Amniotic stem cell (primary cell): Measurements from ENCODE around the gene BTBD7.
"Not testable (repeated sequence)": the region's sequence is repeated elsewhere in the genome, so short reads cannot be mapped to it uniquely, and the experiment has no call there.

ENCODE experiments used
- DNase-seq: peaks from one replicate; lab custom pipeline; 2025; lab: John Stamatoyannopoulos, UW

BTBD7 gene

DNA sequence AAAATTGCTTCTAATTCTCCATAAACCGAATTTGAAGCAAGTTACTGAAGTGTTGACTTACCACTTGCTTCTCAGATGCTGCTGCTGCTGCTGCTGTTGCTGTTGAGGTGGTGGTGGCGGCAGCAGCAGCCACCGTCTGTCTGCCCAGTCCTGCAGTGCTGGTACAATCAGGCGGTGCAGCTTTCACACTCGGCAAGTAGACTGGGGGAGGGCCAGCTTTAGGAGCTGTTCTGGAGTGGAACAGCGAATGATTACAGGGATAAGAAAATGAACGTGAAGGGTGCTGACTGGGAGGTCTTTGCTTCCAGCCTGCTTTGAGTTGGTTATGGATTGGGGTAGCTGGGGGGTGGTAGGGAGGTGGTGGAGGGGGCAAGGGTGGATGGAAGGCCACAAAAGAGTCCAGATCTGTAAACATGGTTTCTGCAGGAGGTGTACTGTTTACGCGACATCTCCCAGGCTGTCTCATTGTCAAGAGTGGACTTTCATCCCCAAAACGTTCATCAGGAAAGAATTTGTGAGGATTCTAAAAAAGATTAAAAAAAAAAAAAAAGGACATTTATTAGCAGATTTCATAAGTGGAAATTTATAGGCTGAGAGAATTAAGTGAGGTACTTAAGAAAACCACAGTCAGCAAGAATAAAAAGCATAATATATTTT lies 86.9 kb downstream of the BTBD7 start:
- DNase-seq = no peak

DNA sequence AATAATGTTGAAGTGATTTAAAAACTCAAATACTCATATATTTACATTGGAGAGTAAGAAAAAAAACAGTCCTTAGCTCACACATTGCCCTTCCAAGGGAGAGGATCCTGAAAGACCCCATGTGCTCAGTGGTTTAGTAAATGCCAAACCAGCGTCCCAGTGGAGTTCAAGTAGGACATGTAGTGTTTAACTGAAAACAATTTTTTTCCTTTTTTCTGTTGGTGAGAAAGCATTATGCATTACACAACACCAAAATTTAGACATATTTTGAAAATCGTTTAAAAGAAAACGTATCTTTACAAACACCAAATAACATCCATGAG lies 92.2 kb downstream of the BTBD7 start:
- no peak for DNase-seq

GRCh38 chr14:93239869-93240677 lies 92.8 kb downstream of the BTBD7 start:
- DNase-seq = peak; percentile 50

GRCh38 chr14:93234798-93235197 lies 98.0 kb downstream of the BTBD7 start:
- DNase-seq = no peak

DNA sequence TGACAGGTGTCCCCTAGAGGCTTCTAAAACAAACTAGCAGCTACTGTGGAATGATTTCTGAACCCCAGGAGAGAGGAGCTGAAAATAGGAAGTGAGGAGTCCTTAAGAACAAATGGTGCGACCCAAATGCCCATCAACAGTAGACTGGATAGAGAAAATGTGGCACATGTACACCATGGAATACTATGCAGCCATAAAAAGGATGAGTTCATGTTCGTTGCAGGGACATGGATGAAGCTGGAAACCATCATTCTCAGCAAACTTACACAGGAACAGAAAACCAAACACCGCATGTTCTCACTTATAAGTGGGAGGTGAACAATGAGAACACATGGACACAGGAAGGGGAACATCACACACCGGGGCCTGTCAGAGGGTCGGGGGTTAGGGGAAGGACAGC lies 99.8 kb downstream of the BTBD7 start:
- DNase-seq = not testable (repeated sequence)

- no peak for DNase-seq
Observed at GRCh38 chr14:93232159-93232558, 100.7 kb downstream of the BTBD7 start.

- no peak for DNase-seq
Observed at GRCh38 chr14:93231129-93231979, 101.5 kb downstream of the BTBD7 start.

DNA sequence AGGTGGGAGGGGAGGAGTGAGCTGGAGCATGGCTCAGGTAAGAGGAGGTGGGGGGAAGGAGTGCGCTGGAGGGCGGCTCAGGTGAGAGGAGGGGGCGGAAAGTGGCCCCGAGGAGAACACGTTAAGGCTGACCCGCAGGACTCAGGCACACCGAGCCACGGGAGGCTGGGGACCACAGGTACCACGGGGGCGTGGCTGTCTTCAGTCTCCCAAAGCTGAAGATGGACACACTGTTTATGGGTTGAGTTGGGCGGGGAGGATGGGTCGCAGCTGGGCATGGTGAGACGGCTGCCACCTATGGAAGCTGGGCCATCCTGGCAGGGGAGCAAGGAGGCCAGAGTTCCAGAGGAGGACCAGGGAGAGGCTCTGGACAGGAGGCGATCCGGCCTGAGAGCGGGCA lies 102.3 kb downstream of the BTBD7 start:
- DNase-seq = no peak

GRCh38 chr14:93228550-93228949 lies 104.3 kb downstream of the BTBD7 start:
- no peak for DNase-seq

GRCh38 chr14:93223565-93223964 lies 109.3 kb downstream of the BTBD7 start:
- no peak for DNase-seq

GRCh38 chr14:93220509-93220908 lies 112.3 kb downstream of the BTBD7 start:
- no peak for DNase-seq

DNA sequence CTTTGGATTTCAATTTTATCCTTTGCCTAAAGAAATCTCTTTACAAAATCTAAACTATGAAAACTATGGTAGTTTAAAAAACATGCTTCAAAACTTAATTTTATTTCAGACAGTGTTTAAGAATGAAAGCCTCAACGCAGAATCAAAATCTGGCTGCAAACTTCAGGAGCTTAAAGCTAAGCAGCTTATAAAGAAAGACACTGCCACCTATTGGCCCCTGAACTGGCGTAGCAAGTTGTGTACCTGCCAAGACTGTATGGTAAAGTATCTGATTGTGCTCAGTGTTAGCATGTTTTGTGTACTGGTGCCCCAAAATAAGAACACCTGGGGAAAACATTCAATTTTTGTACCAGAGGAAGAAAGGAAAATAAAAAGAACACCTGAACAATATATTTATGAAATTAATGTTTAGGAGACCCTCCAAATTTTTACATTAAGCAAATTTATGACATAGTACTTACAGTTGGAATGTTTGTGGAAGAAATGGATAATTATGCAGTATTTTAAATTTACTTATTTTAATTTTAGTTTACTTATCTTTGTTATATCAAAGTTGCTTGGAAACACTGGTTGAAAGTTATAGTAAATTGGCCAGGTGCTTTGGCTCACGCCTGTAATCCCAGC lies 113.6 kb downstream of the BTBD7 start:
- peak; percentile 31 for DNase-seq

DNA sequence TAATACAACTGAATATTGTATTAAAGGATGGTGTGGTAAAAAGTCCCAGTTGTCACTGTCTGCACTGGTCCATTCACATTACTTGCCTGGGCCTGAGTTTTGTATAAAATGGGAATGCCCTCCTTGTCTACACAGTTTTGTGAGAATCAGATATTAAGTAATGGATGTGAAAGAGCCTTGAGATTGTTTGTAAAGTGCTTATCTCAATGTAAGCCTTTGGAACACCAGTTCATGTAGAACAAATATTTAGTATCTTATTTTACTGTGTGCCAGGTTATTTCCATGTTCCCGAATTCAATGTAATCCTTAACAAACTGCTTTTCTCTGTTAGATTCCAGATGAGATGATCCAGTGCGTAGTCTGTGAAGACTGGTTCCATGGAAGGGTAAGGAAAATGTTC lies 118.2 kb downstream of the BTBD7 start:
- no peak for DNase-seq

- no peak for DNase-seq
Observed at GRCh38 chr14:93212432-93212831, 120.4 kb downstream of the BTBD7 start.

DNA sequence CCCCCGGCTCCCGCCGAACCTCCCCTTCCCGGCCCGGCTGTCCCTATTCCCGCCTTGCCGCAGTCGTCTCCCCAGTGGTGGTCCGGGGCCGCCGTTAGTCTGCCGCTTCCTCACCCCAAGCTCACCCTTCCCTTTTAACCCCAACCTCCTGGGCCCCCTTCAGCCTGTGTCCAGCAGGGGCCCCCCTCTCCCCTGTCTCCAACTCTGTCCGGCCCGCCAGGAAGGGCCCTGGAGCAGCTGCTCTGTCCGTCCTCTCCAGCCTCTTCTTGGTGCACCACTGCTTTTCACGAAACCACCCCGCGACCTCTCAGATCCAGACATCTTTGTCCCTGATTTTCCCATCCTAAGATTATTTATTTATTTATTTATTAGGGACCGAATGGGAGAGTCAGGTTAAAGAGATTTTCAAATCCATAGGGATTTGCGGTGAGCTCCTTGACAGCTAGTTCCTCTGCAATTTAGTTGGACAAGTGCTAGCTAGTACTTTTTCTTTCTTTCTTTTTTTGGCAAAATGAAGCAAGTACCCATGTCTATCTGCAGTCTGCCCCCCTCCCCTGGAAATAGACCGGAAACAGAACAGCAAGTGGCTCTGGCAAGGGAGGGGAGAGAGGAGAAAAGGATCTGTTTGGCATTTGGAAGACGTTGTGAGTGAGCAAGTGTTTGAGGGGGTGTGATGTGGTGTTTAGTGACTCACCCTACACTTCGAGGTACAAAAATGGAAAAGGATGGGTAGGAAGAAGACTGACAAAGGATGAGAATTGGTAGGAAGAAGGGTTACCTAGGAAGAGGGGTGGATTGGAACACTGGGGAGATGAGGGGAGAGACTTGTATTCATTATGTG lies 125.1 kb downstream of the BTBD7 start:
- peak; percentile 22 for DNase-seq

DNA sequence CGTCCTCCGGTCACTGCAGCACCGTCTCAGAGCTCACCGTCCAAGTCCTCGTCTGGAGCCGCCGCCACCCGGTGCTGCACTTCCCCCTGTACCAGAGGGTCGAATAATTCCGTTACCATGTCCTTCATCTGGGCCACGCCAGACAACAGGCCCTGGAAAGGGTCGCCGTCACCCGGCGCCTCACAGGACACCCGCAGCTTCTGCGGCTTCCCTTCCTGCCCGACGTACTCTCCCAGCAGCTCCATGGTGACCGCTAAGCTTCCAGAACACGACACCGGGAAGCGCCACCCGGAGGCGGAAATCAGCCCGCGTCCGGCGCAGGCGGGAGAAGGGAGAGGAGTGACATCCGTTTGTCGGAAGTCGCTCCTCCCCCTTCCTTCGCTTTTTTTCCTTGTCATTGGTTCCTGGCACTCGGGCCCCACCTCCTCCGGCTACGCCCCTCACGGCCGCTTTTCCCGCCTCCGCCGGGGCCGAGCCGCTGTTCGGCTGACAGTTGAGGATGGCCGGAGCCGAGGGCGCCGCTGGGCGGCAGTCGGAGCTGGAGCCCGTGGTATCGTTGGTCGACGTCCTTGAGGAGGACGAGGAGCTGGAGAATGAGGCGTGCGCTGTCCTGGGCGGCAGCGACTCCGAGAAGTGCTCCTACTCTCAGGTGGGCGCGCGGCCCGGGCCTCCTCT lies 125.9 kb downstream of the BTBD7 start, which contains the start of the genes GON7 and UBR7:
TSS of gene GON7 (minus strand) at position 273 of the 675 bp plus-strand sequence. CDS start at position 245, 28 bp downstream.
TSS of gene UBR7 (plus strand) at position 464 of the 675 bp plus-strand sequence. CDS start at position 500, 36 bp downstream.
- peak; percentile 98 for DNase-seq

GRCh38 chr14:93201155-93201704 lies 131.6 kb downstream of the BTBD7 start:
- DNase-seq = no peak

GRCh38 chr14:93200553-93200952 lies 132.3 kb downstream of the BTBD7 start:
- no peak for DNase-seq

DNA sequence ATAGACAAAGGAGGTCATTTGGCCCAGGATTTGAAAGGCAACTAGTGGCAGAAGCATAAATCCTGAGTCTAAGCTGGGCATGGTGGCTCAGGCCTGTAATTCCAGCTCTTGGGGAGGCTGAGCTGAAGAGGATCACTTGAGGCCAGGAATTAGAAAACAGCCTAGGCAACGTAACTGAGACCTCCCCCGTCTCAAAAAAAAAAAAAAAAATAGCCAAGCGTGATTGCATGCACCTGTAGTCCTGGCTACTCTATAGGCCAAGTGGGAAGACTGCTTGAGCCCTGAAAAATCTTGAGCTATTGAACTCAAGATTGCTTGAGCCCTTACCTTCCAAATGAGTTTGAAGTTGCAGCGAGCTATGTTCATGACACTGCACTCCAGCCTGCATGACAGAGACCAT lies 133.8 kb downstream of the BTBD7 start:
- DNase-seq = no peak

DNA sequence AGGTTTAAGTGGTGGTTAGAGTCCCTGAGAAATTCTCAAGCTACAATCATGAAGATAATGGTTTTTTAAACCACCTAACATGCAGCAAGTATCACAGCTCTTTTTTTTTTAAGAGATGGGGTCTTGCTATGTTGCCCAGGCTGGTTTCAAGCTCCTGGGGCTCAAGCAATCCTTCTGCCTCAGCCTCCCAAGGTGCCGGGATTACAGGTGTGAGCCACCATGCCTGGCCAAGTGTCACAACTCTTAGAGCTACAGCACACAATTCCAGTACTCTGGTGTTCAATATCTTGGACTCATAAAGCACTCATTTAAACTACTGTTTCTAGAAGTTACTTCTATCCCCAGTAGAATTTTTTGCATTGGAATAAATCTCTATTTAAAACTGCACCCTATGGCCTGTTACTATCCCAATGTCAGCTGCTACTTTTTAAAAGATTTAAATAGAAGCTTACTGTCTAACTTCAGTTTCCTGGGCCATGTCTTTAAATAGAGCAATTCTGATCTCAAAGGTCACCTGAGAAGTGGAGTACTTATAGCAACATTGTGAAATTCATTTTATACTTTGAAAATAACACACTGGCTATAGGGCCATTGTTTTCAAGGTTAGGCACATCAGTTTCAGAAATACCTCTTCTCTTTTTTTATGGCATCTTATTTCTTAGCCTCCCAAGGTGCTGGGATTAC lies 137.4 kb downstream of the BTBD7 start:
- no peak for DNase-seq
